HuH-7.5 (cell line): ENCODE data around the gene PPIL4.

Source experiments
- DNase-seq: peaks from one replicate; pipeline ENCODE4 v3.0.0; 2011; ENCODE audit warnings: low spot score

The PPIL4 gene

GRCh38 chr6:149458806-149459205 is 87.0 kb downstream of the PPIL4 start:
- no peak for DNase-seq

DNA sequence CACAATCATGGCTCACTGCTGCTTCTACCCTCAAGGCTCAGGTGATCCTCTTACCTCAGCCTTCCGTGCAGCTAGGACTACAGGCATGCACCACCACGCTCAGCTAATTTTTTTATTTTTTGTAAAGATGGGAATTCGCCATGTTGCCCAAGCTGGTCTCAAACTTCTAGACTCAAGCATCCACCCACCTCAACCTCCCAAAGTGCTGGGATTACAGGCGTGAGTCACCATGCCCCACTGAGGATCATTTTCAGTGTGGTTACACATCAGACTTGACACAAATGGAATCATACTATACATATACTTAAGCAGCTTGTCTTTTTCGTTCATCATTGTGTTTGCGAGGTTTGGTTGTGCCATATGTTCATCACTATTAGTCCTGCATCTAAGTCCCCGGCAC is 87.6 kb downstream of the PPIL4 start:
- no peak for DNase-seq

- no peak for DNase-seq
These were observed 88.4 kb downstream of the PPIL4 start for GRCh38 chr6:149457316-149457884.

DNA sequence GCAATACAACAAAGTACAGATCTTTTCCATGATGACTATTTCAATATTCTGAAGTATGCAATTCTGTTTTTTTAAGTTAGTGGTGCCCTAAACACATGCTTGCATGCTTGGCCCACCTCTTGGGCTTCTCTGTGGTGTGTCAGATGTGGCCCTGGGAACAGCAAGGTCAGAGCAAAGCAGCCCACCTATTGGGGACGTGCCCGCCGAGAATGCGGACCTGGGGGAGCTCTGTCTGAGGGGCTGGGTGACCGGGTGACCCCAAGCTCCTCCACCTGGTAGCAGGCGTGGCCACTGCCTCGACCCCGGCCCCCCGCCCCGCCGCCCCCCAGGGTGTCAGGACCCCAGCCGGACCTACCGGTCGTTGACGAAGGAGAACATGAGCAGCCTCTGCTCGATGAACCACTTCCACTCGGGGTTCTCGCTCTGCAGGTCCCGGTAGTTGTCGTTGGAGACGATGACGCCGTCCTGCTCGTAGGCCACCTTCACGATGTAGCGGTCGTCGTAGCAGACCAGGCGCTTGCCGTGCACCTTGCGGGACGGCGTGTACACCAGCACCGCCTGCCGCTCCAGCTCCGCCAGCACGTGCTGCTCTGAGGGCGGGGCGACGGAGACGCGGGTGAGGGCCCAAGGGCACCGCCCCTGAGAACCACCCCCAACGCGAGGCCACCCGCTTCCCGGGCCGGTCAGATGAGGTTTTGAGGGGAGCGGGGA is 89.4 kb downstream of the PPIL4 start:
- DNase-seq: no peak

DNA sequence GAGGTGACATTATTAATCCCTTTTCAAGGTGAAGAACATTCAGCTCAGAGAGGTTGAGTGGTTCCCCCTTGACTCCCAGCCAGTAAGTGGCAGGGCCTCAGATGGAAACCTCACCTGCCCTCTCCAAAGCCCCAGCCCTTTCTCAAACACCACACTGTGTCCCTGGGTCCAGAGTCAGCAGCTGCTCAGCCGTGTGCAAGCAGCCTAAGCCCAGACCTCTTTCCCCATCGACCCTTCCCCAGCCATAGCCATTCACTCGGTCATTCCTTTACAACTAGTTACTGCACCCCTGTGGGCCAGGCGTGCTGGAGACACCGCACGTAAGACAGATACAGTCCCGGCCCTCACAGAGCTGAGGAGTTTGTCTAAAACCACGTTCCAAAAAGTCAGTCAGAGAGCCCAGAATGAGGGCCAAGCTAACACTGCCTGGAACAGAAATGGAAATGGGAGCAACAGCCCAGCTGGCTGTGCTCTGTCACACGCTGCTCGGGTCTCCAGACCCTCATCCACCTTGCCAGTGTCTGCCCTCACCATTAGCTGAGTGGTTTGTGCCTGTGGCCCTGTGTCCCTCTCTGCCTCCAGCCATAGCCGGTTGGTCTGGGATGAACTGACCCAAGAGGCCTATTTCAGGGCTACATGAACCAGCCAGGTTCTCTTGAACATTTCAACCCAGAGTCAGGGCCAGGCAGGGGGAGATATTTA is 90.7 kb downstream of the PPIL4 start:
- DNase-seq: no peak
